Measurements from ENCODE around the gene DNHD1.

The DNHD1 gene

GRCh38 chr11:6563667-6564066 is 66.6 kb downstream of the DNHD1 start:
- DNase-seq (ENCODE audit: low read depth in 2 of 2): no peak

GRCh38 chr11:6565325-6565724 is 68.2 kb downstream of the DNHD1 start:
- no peak for DNase-seq (ENCODE audit: low read depth in 2 of 2)

GRCh38 chr11:6565988-6566703 is 69.1 kb downstream of the DNHD1 start:
- DNase-seq (ENCODE audit: low read depth in 2 of 2): no peak

- DNase-seq (ENCODE audit: low read depth in 2 of 2): no peak
Observed at GRCh38 chr11:6566704-6567370, 69.8 kb downstream of the DNHD1 start.

DNA sequence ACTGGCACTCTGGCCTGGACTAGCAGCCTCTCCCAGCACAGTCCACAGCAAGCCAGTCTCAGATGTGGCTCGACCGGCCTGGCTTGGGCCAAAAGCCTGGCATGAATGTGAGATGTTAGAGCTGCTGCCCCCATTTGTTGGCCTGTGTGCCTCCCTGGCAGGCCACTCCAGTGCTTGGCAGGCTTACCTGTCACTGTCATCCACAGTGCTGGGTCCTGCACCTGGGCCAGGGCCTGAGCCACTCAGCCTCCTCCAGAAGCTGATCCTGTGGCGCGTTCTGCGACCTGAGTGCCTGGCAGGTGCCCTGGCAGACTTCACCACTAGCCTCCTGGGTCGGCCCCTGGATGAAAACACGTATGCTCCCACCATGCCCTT is 70.3 kb downstream of the DNHD1 start:
- DNase-seq (ENCODE audit: low read depth in 2 of 2): no peak

DNA sequence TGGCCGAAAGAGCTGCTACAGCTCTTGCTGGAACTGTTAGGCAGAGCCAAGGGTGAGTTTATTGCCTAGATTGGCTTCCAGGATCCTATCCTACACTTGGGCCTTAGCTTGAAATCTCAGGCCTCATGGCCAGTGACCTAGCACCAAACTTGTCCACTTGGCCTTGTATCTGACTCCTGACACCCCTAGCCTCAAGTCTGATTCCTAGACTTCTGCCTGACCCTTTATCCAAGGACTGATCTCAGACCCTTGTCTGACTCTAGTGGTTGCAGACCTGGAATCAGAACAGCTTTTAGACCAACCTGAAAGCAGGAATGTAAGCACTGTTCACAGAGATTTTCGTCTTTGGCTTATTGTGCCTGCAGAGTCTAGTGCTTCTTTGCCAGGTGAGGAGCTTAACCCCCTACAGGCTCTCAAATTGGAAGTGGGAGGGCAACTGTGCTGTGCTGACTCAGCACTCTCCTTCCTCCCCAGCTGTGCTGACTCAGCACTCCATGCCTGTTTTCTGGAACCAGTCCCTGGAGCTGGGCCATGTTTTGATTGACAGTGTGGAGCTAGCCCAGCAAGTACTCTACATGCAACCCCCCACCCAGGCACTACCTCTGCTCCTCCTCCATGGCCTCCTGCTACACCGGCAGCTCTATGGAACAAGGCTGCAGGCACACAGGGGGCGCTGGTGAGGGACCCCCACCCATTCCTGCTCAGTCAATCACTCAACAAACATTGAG is 71.3 kb downstream of the DNHD1 start:
- no peak for DNase-seq (ENCODE audit: low read depth in 2 of 2)

DNA sequence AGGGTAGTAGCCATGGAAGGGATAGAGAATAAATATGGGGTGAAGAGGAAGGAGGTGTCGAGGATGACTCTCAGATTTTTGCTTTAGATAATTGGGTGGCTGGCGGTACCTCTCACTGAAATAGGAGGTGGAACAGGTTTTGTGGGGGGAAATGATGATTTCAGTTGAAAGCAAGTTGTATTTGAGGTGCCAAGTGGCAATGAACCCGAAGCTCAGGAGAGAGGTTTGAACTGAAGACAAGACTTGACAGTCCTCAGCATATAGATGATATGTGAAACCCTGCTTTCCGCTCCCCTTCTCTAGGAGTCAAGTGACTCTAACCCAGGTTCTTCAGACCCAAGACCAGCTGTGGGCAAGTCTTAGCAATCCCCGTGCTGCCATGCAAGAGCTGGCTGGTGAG is 72.6 kb downstream of the DNHD1 start:
- no peak for DNase-seq (ENCODE audit: low read depth in 2 of 2)

DNA sequence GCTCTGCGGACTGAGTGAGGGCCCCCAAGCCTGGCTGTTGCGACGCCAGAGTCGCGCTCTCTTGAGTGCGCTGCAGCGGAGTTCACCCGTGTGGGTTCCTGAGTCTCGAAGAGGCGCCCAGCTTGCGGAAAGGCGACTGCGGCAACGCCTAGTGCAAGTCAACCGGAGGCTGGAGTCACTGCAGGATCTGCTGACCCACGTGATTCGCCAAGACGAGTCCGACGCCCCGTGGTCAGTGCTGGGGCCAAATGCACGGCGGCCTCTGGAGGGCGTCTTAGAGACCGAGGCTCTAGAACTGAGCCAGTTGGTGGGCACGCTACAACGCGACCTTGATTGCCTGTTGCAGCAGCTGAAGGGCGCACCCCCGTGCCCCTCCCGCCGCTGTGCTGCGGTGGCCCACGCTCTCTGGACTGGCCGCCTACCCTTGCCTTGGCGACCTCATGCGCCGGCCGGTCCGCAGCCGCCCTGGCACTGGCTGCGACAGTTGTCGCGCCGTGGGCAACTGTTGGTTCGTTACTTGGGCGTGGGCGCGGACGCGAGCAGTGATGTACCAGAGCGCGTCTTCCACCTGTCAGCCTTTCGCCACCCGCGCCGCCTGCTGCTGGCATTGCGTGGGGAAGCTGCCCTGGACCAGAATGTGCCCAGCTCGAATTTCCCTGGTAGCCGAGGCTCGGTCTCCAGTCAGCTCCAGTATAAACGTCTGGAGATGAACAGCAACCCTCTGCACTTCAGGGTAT is 73.8 kb downstream of the DNHD1 start:
- no peak for DNase-seq (ENCODE audit: low read depth in 2 of 2)

GRCh38 chr11:6571434-6572008 is 74.4 kb downstream of the DNHD1 start:
- DNase-seq (ENCODE audit: low read depth in 2 of 2): no peak

DNA sequence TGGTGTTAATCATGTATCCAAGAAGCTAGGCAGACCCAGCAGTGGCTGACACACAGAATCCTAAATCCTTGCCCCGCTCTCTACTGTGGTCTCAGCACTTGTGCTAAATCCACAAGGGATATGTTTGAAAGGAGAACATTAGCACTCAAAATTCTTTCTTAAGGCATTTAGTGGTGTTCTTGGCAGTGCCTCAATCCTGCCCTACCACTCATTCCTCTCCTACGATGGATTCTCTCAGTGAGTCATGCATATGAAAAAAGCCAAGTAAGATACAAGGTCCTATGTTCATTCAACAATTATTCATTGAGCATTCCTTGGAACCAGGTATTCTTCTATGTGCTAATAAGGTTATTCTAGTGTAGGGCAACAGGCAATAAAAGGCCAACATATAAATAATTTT is 75.1 kb downstream of the DNHD1 start:
- DNase-seq (ENCODE audit: low read depth in 2 of 2): no peak

- no peak for DNase-seq (ENCODE audit: low read depth in 2 of 2)
Observed at GRCh38 chr11:6574816-6575715, 78.0 kb downstream of the DNHD1 start.

GRCh38 chr11:6576471-6577373 is 79.6 kb downstream of the DNHD1 start:
- DNase-seq (ENCODE audit: low read depth in 2 of 2): no peak

- DNase-seq (ENCODE audit: low read depth in 2 of 2): no peak
Observed at GRCh38 chr11:6578134-6578533, 81.1 kb downstream of the DNHD1 start.

DNA sequence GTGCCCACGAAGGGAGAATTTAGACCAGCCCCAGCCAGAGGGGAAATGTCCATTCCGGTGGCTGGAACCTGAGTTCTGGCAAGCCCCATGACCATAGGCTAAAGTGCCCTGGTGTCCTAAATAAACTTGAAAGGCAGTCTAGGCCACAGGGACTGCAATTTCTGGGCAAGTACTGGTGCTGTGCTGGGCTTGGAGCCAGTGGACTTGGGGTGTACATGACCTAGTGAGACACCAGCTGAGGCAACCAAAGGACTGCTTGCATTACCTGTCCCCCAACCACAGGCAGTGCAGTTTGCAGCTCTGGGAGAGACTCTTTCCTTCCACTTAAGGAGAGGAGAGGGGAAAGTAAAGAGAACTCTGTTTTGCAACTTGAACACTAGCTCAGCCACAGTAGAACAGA is 82.6 kb downstream of the DNHD1 start:
- DNase-seq (ENCODE audit: low read depth in 2 of 2): no peak

DNA sequence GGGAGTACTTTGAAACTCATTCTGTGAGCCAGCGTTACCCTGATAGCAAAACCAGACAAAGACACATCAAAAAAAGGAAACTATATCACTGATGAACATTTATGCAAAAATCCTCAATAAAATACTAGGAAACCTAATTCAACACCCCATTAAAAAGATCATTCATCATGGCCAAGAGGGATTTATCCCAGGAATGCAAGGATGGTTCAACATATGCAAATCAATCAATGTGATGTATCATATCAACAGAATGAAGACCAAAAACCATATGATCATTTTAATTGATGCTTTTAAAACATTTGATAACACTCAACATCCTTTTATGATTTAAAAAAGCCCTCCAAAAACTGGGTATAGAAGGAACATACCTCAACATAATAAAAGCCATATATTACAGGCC is 86.5 kb downstream of the DNHD1 start:
- DNase-seq (ENCODE audit: low read depth in 2 of 2): no peak

GRCh38 chr11:6584528-6584927 is 87.4 kb downstream of the DNHD1 start:
- no peak for DNase-seq (ENCODE audit: low read depth in 2 of 2)

DNA sequence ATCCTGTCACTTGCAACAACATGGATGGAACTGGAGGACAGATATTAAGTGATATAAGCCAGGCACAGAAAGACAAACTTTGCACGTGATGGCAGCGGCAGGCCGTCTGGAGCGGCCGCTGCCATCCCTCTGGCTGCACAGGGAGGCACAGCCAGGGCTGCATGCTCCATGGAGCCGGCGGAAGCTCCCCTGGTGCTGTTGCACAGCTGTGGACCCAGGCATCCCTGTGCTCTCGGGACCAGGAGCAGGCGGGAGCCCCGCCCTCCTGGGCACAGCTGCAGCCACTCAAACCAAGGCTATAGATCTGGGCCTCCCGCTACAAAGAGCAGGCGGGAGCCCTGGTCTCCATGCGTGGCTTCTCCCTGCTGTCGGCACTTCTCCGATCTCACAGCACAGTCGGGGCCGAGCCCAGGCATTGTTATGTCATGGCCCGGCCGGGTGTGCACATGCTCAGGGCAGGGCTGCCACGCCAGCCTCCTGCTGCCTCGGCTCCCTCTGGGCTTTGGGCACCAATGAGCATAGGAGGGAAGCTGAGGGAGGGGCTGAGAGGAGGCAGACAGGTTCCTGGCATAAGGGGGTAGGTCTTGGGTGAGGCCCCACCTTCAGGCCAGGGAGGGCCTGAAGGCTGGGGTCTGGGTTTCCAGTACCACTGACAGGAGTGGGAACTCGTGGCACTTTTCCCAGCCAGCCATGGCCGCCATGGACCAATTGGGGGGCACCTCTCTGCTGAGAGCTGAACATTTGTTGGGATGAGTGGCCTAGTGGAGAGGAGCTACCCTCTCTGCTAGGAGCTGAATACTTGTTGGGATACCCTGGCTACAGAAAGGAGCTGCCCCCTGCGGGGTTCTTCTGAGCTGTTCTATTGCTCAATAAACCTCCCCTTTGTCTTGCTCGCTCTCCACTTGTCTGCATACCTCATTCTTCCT is 89.6 kb downstream of the DNHD1 start:
- no peak for DNase-seq (ENCODE audit: low read depth in 2 of 2)

- no peak for DNase-seq (ENCODE audit: low read depth in 2 of 2)
Observed at GRCh38 chr11:6587360-6587953, 90.4 kb downstream of the DNHD1 start.

All from stimulated activated CD4-positive, alpha-beta T cell treated with anti-CD3 and anti-CD28 coated beads, Interleukin-1b, Interleukin-23, amount 100 ng/mL, for 4 hours (primary cell).